HEK293 (cell line): ENCODE measurements around the gene PTPRG.

Experiments used
- CTCF ChIA-PET: fragments of 350-600 bp; formaldehyde crosslinking; extraction: SDS; loops from one replicate; lab custom pipeline; 2021; ENCODE audit warnings: antibody characterized with exemption; lab: Yijun Ruan, JAX
- POLR2A ChIA-PET: fragments of 300-600 bp; formaldehyde crosslinking; extraction: SDS; loops from one replicate; lab custom pipeline; 2020; ENCODE audit warnings: antibody characterized with exemption, inconsistent platforms; lab: Yijun Ruan, JAX
- H3K27ac ChIP-seq: fragments of 200-500 bp; sonication (Bioruptor generic); 2 replicates; pipeline ENCODE4 v1.5.1; 2014; ENCODE audit warnings: low read depth, low read length, control low read depth, inconsistent platforms; ENCODE audit errors: extremely low read depth
- H3K36me3 ChIP-seq, 2 experiments: fragments of 200-500 bp in 1 of 2; sonication (Bioruptor generic) in 1 of 2; 1 replicate in 1 of 2; 2 replicates in 1 of 2; pipeline ENCODE4 v1.5.1; 2014 to 2017; ENCODE audit warnings: inconsistent platforms in 2 of 2, low read length in 2 of 2; ENCODE audit not compliant: control insufficient read depth in 2 of 2, insufficient read depth in 1 of 2
- H3K4me1 ChIP-seq: fragments of 200-500 bp; sonication (Bioruptor generic); 2 replicates; pipeline ENCODE4 v1.5.1; 2014; ENCODE audit warnings: mild to moderate bottlenecking, low read length, inconsistent platforms; ENCODE audit not compliant: control insufficient read depth, insufficient read depth
- H3K4me3 ChIP-seq: 2 replicates; pipeline ENCODE4 v1.5.1; 2011; ENCODE audit warnings: low read depth, mild to moderate bottlenecking, control low read depth, low read length, moderate library complexity
- H3K9me3 ChIP-seq: fragments of 200-500 bp; sonication (Bioruptor generic); 2 replicates; pipeline ENCODE4 v1.5.1; 2014; ENCODE audit warnings: low read depth, low read length, inconsistent platforms; ENCODE audit not compliant: control insufficient read depth, insufficient read depth
- BCL11B ChIP-seq: fragments of 450-650 bp; formaldehyde crosslinking; IDR thresholded peaks from 2 replicates; pipeline ENCODE4 v1.5.1; 2016; ENCODE audit warnings: low read depth, missing biosample characterization, missing genetic modification characterization
- GFI1B ChIP-seq: fragments of 450-650 bp; formaldehyde crosslinking; IDR thresholded peaks from 2 replicates; pipeline ENCODE4 v1.5.1; 2016; ENCODE audit warnings: missing biosample characterization, missing genetic modification characterization
- HOXD13 ChIP-seq: sonication (generic); formaldehyde crosslinking; IDR thresholded peaks from 2 replicates; pipeline ENCODE4 v1.8.0; 2022; ENCODE audit warnings: missing genetic modification reagents, borderline replicate concordance
- OVOL3 ChIP-seq: fragments of 450-650 bp; formaldehyde crosslinking; IDR thresholded peaks from 2 replicates; pipeline ENCODE4 v1.5.1; 2016; ENCODE audit warnings: missing biosample characterization, missing genetic modification characterization
- ZFHX2 ChIP-seq: fragments of 450-650 bp; formaldehyde crosslinking; conservative IDR thresholded peaks from 2 replicates; pipeline ENCODE4 v1.5.1; 2016; ENCODE audit warnings: missing biosample characterization, missing genetic modification characterization
- ZNF114 ChIP-seq: fragments of 450-650 bp; formaldehyde crosslinking; IDR thresholded peaks from 2 replicates; pipeline ENCODE4 v1.5.0; 2017; ENCODE audit warnings: missing biosample characterization, missing genetic modification characterization
- ZNF132 ChIP-seq: fragments of 450-650 bp; formaldehyde crosslinking; IDR thresholded peaks from 2 replicates; pipeline ENCODE4 v1.5.1; 2017; ENCODE audit warnings: missing biosample characterization, missing genetic modification characterization, borderline replicate concordance
- ZNF221 ChIP-seq: fragments of 450-650 bp; formaldehyde crosslinking; IDR thresholded peaks from 2 replicates; pipeline ENCODE4 v1.5.1; 2017; ENCODE audit warnings: missing biosample characterization, missing genetic modification characterization, borderline replicate concordance
- ZNF404 ChIP-seq: fragments of 450-650 bp; formaldehyde crosslinking; IDR thresholded peaks from 2 replicates; pipeline ENCODE4 v1.5.1; 2017; ENCODE audit warnings: missing biosample characterization, missing genetic modification characterization
- ZNF416 ChIP-seq: fragments of 450-650 bp; formaldehyde crosslinking; IDR thresholded peaks from 2 replicates; pipeline ENCODE4 v1.5.1; 2016; ENCODE audit warnings: missing biosample characterization, missing genetic modification characterization
- ZNF488 ChIP-seq: fragments of 450-650 bp; formaldehyde crosslinking; IDR thresholded peaks from 2 replicates; pipeline ENCODE4 v1.5.1; 2016; ENCODE audit warnings: missing biosample characterization, missing genetic modification characterization
- ZNF514 ChIP-seq: fragments of 450-650 bp; formaldehyde crosslinking; IDR thresholded peaks from 2 replicates; pipeline ENCODE4 v1.5.1; 2016; ENCODE audit warnings: missing biosample characterization, missing genetic modification characterization
- ZNF610 ChIP-seq: fragments of 450-650 bp; formaldehyde crosslinking; IDR thresholded peaks from 2 replicates; pipeline ENCODE4 v1.5.1; 2016; ENCODE audit warnings: missing biosample characterization, missing genetic modification characterization, borderline replicate concordance
- ZNF639 ChIP-seq: fragments of 450-650 bp; formaldehyde crosslinking; IDR thresholded peaks from 2 replicates; pipeline ENCODE4 v1.5.1; 2016; ENCODE audit warnings: missing biosample characterization, missing genetic modification characterization
- ZNF654 ChIP-seq: fragments of 450-650 bp; formaldehyde crosslinking; IDR thresholded peaks from 2 replicates; pipeline ENCODE4 v1.5.1; 2016; ENCODE audit warnings: low read depth, missing biosample characterization, missing genetic modification characterization
- ZNF677 ChIP-seq: fragments of 450-650 bp; IDR thresholded peaks from 2 replicates; pipeline ENCODE4 v1.5.0; 2018; ENCODE audit warnings: missing biosample characterization, mild to moderate bottlenecking, missing genetic modification characterization, moderate library complexity
- ZNF692 ChIP-seq: fragments of 450-650 bp; formaldehyde crosslinking; IDR thresholded peaks from 2 replicates; pipeline ENCODE4 v1.5.1; 2016; ENCODE audit warnings: missing biosample characterization, missing genetic modification characterization
- TF ChIP-seq, protein P1 (sequence below): fragments of 450-650 bp; formaldehyde crosslinking; IDR thresholded peaks from 2 replicates; pipeline ENCODE4 v1.5.1; 2016; ENCODE audit warnings: missing biosample characterization, missing genetic modification characterization, borderline replicate concordance
- TF ChIP-seq, protein P2 (sequence below): fragments of 450-650 bp; IDR thresholded peaks from 2 replicates; pipeline ENCODE4 v1.5.1; 2018; ENCODE audit warnings: missing biosample characterization, missing genetic modification characterization

PTPRG gene

DNA sequence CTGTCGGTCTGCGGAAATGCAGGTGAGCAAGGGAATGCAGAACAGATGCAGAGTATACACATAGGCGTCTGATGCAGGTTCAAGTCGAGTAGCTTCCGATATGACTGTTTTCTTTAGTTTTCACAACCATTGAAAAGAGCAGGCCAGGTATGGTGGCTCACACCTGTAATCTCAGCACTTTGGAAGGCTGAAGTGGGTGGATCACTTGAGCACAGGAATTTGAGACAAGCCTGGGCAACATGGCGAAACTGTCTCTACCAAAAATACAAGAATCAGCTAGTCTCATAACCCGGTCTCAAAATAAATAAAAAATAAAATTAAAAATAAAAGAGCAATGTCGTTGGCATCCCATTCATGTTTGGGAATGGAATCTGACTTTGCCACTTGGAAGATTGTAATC, 101.5 kb downstream of the PTPRG start:
- no peak overlapping the region for H3K4me3 ChIP-seq
- no peak overlapping the region for H3K27ac ChIP-seq
- no peaks in the 10 kb centered on the region for H3K9me3 ChIP-seq
- H3K4me1 ChIP-seq, result peaks cover 15% of the 10 kb centered on the region
- ChIA-PET CTCF (interaction anchor here (0.5 kb wide), 1 partner anchor 526 kb away, joined by 4 read pairs; no protein-coding TSS in a partner anchor), POLR2A (no interaction called here)
- TF ChIP-seq GFI1B (tag by site-specific recombination) (no peak), ZNF221 (tag by site-specific recombination) (no peak), ZNF404 (tag by site-specific recombination) (no peak), ZNF677 (tag by site-specific recombination) (no peak), ZNF514 (no peak), BCL11B (tag by site-specific recombination) (no peak), ZNF639 (tag by site-specific recombination) (no peak), ZNF692 (no peak), ZNF416 (tag by site-specific recombination) (no peak), ZNF610 (no peak), HOXD13 (CRISPR knock-in tag) (no peak), ZNF114 (tag by site-specific recombination) (no peak), ZNF488 (tag by site-specific recombination) (no peak), ZFHX2 (tag by site-specific recombination) (no peak), ZNF132 (tag by site-specific recombination) (no peak), ZNF654 (no peak), OVOL3 (no peak)
- TF ChIP-seq, protein P1, sequence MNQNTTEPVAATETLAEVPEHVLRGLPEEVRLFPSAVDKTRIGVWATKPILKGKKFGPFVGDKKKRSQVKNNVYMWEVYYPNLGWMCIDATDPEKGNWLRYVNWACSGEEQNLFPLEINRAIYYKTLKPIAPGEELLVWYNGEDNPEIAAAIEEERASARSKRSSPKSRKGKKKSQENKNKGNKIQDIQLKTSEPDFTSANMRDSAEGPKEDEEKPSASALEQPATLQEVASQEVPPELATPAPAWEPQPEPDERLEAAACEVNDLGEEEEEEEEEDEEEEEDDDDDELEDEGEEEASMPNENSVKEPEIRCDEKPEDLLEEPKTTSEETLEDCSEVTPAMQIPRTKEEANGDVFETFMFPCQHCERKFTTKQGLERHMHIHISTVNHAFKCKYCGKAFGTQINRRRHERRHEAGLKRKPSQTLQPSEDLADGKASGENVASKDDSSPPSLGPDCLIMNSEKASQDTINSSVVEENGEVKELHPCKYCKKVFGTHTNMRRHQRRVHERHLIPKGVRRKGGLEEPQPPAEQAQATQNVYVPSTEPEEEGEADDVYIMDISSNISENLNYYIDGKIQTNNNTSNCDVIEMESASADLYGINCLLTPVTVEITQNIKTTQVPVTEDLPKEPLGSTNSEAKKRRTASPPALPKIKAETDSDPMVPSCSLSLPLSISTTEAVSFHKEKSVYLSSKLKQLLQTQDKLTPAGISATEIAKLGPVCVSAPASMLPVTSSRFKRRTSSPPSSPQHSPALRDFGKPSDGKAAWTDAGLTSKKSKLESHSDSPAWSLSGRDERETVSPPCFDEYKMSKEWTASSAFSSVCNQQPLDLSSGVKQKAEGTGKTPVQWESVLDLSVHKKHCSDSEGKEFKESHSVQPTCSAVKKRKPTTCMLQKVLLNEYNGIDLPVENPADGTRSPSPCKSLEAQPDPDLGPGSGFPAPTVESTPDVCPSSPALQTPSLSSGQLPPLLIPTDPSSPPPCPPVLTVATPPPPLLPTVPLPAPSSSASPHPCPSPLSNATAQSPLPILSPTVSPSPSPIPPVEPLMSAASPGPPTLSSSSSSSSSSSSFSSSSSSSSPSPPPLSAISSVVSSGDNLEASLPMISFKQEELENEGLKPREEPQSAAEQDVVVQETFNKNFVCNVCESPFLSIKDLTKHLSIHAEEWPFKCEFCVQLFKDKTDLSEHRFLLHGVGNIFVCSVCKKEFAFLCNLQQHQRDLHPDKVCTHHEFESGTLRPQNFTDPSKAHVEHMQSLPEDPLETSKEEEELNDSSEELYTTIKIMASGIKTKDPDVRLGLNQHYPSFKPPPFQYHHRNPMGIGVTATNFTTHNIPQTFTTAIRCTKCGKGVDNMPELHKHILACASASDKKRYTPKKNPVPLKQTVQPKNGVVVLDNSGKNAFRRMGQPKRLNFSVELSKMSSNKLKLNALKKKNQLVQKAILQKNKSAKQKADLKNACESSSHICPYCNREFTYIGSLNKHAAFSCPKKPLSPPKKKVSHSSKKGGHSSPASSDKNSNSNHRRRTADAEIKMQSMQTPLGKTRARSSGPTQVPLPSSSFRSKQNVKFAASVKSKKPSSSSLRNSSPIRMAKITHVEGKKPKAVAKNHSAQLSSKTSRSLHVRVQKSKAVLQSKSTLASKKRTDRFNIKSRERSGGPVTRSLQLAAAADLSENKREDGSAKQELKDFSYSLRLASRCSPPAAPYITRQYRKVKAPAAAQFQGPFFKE (tag by site-specific recombination), result no peak
- TF ChIP-seq, protein P2, sequence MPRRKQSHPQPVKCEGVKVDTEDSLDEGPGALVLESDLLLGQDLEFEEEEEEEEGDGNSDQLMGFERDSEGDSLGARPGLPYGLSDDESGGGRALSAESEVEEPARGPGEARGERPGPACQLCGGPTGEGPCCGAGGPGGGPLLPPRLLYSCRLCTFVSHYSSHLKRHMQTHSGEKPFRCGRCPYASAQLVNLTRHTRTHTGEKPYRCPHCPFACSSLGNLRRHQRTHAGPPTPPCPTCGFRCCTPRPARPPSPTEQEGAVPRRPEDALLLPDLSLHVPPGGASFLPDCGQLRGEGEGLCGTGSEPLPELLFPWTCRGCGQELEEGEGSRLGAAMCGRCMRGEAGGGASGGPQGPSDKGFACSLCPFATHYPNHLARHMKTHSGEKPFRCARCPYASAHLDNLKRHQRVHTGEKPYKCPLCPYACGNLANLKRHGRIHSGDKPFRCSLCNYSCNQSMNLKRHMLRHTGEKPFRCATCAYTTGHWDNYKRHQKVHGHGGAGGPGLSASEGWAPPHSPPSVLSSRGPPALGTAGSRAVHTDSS (tag by site-specific recombination), result no peak
- no peaks in the 10 kb centered on the region for H3K36me3 ChIP-seq
